Hepatocyte (in vitro differentiated cells): ENCODE measurements around the gene USP27X. TPM values are rescaled to one million over a fixed set of nuclear protein-coding genes. Genes with fewer than 3 reads are reported as not detected.

Experiments
- DNase-seq: peaks from one replicate; pipeline ENCODE4 v3.0.0-alpha.2; 2016; ENCODE audit warnings: low spot score
- H2AFZ ChIP-seq: fragments of 200-600 bp; sonication (generic); 2 replicates; pipeline ENCODE4 v1.6.0; 2016; ENCODE audit warnings: antibody characterized with exemption, mild to moderate bottlenecking
- H3K27ac ChIP-seq: fragments of 200-600 bp; sonication (generic); 2 replicates; pipeline ENCODE4 v1.5.1; 2016; ENCODE audit warnings: mild to moderate bottlenecking
- H3K27me3 ChIP-seq: fragments of 200-600 bp; sonication (generic); 2 replicates; pipeline ENCODE4 v1.6.1; 2016
- H3K36me3 ChIP-seq: fragments of 200-600 bp; sonication (generic); replicated peaks from 2 replicates; pipeline ENCODE4 v1.5.1; 2016; ENCODE audit warnings: low read depth; ENCODE audit not compliant: insufficient read depth
- H3K4me1 ChIP-seq: fragments of 200-600 bp; sonication (generic); 2 replicates; pipeline ENCODE4 v1.5.1; 2016; ENCODE audit warnings: mild to moderate bottlenecking, moderate library complexity; ENCODE audit not compliant: insufficient read depth
- H3K4me2 ChIP-seq: fragments of 200-600 bp; sonication (generic); 2 replicates; pipeline ENCODE4 v1.6.0; 2016
- H3K4me3 ChIP-seq: fragments of 200-600 bp; sonication (generic); 2 replicates; pipeline ENCODE4 v1.5.1; 2016; ENCODE audit warnings: mild to moderate bottlenecking
- H3K79me2 ChIP-seq: fragments of 200-600 bp; sonication (generic); 2 replicates; pipeline ENCODE4 v1.6.0; 2017; ENCODE audit warnings: mild to moderate bottlenecking
- H3K9me2 ChIP-seq: fragments of 200-600 bp; sonication (generic); replicated peaks from 2 replicates; pipeline ENCODE4 v1.6.0; 2017; ENCODE audit warnings: mild to moderate bottlenecking; ENCODE audit not compliant: insufficient read depth
- H3K9me3 ChIP-seq: fragments of 200-600 bp; sonication (generic); 2 replicates; pipeline ENCODE4 v1.5.1; 2016; ENCODE audit warnings: low read depth, mild to moderate bottlenecking
- H4K20me1 ChIP-seq: fragments of 200-600 bp; sonication (generic); 2 replicates; pipeline ENCODE4 v1.6.0; 2016; ENCODE audit warnings: mild to moderate bottlenecking; ENCODE audit not compliant: insufficient read depth, poor library complexity, severe bottlenecking
- EZH2 ChIP-seq: fragments of 200-600 bp; sonication (generic); IDR thresholded peaks from 2 replicates; pipeline ENCODE4 v1.6.1; 2016; ENCODE audit warnings: antibody characterized with exemption, mild to moderate bottlenecking, borderline replicate concordance
- EZH2phosphoT487 ChIP-seq: fragments of 200-600 bp; sonication (generic); IDR thresholded peaks from one replicate; pipeline ENCODE4 v1.6.1; 2018; ENCODE audit warnings: antibody characterized with exemption, mild to moderate bottlenecking, low read depth, moderate library complexity; ENCODE audit not compliant: unreplicated experiment, severe bottlenecking
- WGBS: methylation state at CpG from one replicate; pipeline ENCODE4 v1.1.6; 2016; ENCODE audit warnings: low lambda C conversion rate; ENCODE audit errors: missing lambda C conversion rate; 5-methylcytosine and 5-hydroxymethylcytosine counted together
- polyA plus RNA-seq: library from polyadenylated mRNA; unstranded; fragments of >200 nt; fragmentation: Nextera tagmentation; extraction: Ambion mirVana; gene quantifications from 2 replicates; pipeline ENCODE4 v1.2.1, GENCODE V29; 2016
- total RNA-seq: library from RNA; depleted of rRNA; stranded (reverse); fragments of >200 nt; gene quantifications from 2 replicates; pipeline ENCODE4 v1.2.3, GENCODE V29; 2014
- TF ChIP-seq, protein P1 (sequence below): fragments of 200-600 bp; sonication (generic); IDR thresholded peaks from 2 replicates; pipeline ENCODE4 v1.5.1; 2016; ENCODE audit warnings: antibody characterized with exemption, mild to moderate bottlenecking; ENCODE audit not compliant: poor library complexity

Gene USP27X
- total and polyA plus RNA-seq, 2 experiments from 2014 or later, result 1.3 to 6.1 TPM

DNA sequence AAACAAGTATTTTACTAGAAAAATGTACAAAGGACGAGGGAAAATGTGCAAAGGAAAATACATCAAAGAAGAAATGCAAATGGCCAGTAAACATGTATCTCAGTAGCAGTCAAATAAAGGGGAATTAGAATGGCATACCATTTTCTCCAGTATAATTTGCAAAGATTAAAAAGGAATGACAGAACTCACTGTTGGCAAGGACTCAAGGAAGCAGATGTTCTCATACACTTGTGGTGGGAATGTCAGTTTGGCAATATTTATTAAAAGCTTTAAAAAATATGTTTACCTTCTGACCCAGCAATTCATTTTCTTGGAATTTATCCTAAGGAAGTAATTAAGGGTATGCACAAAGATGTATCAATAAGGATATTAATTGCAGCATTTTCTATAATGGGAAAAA lies 50.8 kb downstream of the USP27X start:
- TF ChIP-seq EZH2 (no peak), EZH2phosphoT487 (no peak)
- TF ChIP-seq, protein P1, sequence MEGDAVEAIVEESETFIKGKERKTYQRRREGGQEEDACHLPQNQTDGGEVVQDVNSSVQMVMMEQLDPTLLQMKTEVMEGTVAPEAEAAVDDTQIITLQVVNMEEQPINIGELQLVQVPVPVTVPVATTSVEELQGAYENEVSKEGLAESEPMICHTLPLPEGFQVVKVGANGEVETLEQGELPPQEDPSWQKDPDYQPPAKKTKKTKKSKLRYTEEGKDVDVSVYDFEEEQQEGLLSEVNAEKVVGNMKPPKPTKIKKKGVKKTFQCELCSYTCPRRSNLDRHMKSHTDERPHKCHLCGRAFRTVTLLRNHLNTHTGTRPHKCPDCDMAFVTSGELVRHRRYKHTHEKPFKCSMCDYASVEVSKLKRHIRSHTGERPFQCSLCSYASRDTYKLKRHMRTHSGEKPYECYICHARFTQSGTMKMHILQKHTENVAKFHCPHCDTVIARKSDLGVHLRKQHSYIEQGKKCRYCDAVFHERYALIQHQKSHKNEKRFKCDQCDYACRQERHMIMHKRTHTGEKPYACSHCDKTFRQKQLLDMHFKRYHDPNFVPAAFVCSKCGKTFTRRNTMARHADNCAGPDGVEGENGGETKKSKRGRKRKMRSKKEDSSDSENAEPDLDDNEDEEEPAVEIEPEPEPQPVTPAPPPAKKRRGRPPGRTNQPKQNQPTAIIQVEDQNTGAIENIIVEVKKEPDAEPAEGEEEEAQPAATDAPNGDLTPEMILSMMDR, result no peak
- H3K27me3 ChIP-seq, result no peaks in the 10 kb centered on the region
- H3K4me2 ChIP-seq, result no peak overlapping the region
- WGBS, result 29% methylated on average over 1 of the region's 1 CpG
- no peaks in the 10 kb centered on the region for H3K9me3 ChIP-seq
- H3K79me2 ChIP-seq, result no peaks in the 10 kb centered on the region
- no peak overlapping the region for H3K4me3 ChIP-seq
- no peaks in the 10 kb centered on the region for H3K4me1 ChIP-seq
- no peak overlapping the region for H2AFZ ChIP-seq
- no peak for DNase-seq
- no peaks in the 10 kb centered on the region for H4K20me1 ChIP-seq
- H3K36me3 ChIP-seq, result no peaks in the 10 kb centered on the region
- no peak overlapping the region for H3K27ac ChIP-seq
- H3K9me2 ChIP-seq, result no peaks in the 10 kb centered on the region

Other genes starting within 250 kb of the USP27X start
- gene PAGE1, start 183.5 kb upstream of the USP27X start, total RNA-seq, result not detected in 2 replicates
- gene PAGE1, start 183.5 kb upstream of the USP27X start, polyA plus RNA-seq, result not detected in 2 replicates
- gene PAGE4, start 50.2 kb upstream of the USP27X start, total RNA-seq, result 1.0 TPM in 1 of 2 replicates, not detected in the other
- gene PAGE4, start 50.2 kb upstream of the USP27X start, polyA plus RNA-seq, result 0.63 and 1.8 TPM in 2 replicates
- gene CLCN5, start 43.1 kb downstream of the USP27X start, total RNA-seq, result 50.6 and 51.2 TPM in 2 replicates
- 10.7 and 11.0 TPM in 2 replicates for gene CLCN5, start 43.1 kb downstream of the USP27X start, polyA plus RNA-seq